G401 (cell line): ENCODE results near the gene SLC4A1AP. TPM values are rescaled to one million over a fixed set of nuclear protein-coding genes. Genes with fewer than 3 reads are reported as not detected.
"Not testable (repeated sequence)": the region's sequence is repeated elsewhere in the genome, so short reads cannot be mapped to it uniquely, and the experiment has no call there.

Source experiments
- DNase-seq: peaks from one replicate; pipeline ENCODE4 v3.0.0-alpha.2; 2015; ENCODE audit warnings: low spot score
- in situ Hi-C: cut with HindIII; loops from 2 replicates; pipeline ENCODE4 v1.10.0; 2016; ENCODE audit warnings: low sequenced_read_pairs, mixed read lengths
- total RNA-seq: library from RNA; depleted of rRNA; stranded (reverse); fragments of >200 nt; shearing (Covaris generic); gene quantifications from 2 replicates; pipeline ENCODE4 v1.2.3, GENCODE V29; 2014

The SLC4A1AP gene
- total RNA-seq, 1 experiment from 2014 or later: 41.5 TPM

DNA sequence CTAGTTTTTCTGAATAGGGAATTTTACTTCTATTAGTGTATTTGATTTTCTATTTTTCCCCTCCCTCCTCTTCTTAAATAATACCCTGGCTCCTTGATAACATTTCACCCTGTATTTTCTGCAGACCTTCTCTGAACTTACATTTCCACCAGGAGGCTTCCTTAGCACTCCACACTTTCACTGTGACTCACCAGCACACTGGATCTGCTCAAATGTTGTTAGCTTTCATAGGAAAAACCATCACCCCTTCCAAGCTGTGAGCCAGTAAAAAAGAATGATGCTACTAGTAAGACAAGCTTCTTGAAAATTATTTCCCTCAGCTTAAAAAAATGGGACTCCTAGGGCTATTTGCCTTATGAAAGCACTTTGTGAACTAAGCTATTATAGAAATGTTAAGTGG, 16.4 kb upstream of the SLC4A1AP start:
- no peak for DNase-seq
- in situ Hi-C loops: no loop called here

DNA sequence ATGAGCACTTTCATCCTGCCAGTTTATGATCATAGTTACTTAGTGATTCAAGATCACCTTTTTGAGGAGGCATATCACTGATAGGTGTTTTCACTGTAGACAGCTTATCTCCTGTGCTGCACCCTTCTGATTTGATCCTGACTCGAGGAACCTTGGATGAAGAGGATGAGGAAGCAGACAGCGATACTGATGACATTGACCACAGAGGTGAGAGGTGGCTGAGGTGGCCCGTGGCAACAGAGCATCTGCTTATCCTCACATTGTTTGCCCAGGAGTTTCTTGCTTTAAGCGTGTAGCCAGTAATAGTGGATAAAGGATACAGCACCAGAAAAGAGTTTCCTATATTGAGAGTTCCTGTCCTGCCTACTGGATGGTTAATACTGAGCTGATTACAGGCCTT, 16.0 kb upstream of the SLC4A1AP start:
- in situ Hi-C loops: no loop called here

DNA sequence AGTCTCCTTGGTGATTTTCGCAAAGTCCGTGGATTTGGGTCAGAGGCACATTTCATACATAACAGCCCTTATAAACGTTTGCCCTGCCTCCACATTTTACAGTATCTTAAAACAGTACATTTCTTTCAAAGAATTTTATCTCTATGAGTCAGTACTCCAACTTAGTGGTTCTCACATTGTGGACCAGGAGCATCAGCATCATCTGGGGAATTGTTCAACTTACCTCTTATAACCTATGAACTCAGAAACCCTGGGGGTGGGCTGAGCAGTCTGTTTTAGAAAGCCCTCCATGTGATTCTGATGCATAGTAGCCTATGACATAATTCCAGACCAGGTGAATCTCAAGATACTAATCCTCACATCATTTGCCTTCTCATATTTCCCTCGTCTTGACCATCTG, 12.6 kb upstream of the SLC4A1AP start:
- no peak for DNase-seq
- in situ Hi-C loops: no loop called here

More for the DNA sequence above, 16.0 kb upstream of the SLC4A1AP start:
- DNase-seq: no peak

DNA sequence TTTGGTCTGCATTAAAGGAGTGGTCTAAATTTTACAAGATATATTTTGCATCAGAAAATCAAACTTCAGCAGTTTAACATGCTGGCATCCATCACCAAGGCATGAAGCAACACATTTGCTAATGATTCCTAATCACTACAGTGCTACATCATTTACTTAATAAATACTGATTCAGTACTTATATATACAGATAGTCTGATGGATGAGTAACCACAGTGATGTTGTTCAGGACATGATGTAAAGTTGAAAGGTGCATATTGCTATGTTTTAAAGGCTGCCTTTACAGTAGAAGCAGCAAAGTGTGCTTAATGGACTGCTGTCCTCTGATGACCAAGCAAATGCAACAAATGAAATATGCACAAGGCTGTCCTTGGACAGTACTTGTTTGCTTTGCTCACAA, 11.3 kb upstream of the SLC4A1AP start:
- in situ Hi-C loops: no loop called here

DNA sequence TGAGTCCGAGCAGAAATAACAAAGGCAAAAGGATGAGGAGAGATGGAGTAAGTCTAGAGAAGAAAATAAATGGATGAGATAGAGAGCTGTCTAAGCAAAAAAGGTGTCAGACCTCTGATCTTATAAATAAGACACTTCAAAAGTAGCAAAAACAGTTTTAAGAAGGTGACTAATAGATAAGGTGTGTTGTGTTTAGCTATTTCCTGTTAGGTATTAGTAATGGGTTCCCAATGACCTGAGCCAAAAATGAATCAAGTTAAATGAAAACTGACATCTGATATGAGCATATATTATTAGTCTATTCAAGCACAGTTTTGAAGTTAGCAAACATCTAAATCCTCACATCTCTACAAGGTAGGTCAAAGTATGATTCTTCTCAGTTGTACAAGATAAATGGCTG, 10.9 kb upstream of the SLC4A1AP start:
- no peak for DNase-seq
- in situ Hi-C loops: no loop called here

More for the DNA sequence above, 11.3 kb upstream of the SLC4A1AP start:
- no peak for DNase-seq

DNA sequence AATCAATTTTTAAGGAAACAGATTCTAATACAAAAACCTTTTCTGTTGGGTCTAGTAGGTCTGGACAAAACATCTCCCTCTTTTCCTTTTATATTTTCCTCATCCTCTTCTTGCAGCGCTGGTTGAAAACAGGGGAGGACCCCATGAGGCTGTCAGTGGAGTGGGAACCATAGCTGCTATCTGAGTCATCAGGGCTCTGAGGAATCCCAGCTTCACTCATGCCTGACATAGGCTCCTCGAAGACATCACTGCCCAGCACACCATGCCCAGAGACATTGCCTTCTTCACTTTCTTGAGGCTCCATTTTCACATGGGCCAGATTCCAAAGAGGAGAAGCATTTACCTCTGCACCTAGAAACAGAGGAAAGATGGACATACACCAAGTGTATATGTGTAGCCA, 10.3 kb upstream of the SLC4A1AP start:
- in situ Hi-C loops: no loop called here
- DNase-seq: no peak

DNA sequence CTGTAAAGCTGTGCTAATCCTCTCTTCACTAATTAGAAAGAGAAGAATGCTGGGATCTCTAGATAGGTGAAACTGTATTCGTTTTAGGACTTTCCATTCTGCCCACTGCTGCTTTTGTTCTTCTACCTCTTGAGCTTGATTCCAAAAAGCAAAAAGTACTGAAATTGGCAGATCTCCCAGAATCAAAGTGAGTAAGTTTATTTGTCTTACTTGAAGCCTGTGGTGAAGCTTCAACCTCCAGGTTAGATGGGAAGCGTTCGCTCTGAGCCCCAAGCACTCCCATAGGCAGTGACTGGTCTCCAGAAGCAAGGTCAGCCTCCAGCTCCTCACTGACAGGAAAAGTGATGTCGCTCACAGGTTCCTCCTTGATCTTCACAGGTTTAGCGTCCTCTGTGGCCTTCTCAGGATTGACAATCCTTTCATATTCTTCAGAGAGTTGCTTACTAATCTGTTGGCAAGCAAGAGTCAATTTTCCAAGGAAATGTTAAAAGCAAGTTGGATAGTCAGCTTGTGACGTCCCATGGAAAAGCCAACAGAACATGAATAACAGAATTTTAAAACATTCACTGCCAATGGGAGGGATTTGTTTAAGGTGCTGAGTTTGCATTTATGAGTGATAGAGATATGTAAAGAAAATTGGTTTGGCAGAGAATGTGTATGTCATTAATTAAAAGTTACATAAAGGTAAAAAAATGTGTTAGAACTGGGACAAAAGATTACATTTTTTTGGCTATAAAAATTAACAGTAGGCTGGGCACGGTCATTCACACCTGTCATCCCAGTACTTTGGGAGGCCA, 8.3 kb upstream of the SLC4A1AP start:
- DNase-seq: no peak
- in situ Hi-C loops: no loop called here

DNA sequence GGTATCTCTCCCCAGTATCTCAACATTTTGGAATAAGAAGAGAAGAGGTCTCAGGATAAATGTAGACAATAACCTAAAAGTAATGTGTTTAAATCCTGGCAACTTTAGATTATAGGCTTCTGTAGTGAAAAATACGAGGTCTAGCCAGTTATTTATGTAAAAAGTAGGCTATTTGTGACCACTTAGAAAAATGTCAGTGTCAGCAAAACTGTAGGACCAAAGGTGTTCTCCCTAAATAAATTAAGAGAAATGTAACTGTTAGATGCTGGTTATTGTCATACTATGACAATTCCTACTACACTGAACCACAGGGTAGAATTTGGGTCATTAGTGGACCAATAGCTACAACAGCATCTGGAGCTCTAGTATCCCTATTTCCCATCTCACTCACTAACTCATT, 2.3 kb upstream of the SLC4A1AP start:
- no peak for DNase-seq
- in situ Hi-C loops: no loop called here

DNA sequence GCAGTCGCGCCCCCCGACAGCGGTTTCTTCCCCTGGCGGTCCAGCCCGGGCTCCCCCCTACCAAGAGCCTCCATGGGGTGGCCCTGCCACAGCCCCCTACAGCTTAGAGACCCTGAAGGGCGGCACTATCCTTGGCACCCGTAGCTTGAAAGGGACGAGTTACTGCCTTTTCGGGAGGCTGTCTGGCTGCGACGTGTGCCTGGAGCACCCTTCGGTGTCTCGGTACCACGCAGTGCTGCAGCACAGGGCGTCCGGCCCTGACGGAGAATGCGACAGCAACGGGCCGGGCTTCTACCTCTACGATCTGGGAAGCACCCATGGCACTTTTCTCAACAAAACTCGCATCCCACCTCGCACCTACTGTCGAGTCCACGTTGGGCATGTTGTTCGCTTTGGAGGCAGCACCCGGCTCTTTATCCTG, 475 bp downstream of the SLC4A1AP start:
- no peak for DNase-seq
- in situ Hi-C loops: no loop called here

DNA sequence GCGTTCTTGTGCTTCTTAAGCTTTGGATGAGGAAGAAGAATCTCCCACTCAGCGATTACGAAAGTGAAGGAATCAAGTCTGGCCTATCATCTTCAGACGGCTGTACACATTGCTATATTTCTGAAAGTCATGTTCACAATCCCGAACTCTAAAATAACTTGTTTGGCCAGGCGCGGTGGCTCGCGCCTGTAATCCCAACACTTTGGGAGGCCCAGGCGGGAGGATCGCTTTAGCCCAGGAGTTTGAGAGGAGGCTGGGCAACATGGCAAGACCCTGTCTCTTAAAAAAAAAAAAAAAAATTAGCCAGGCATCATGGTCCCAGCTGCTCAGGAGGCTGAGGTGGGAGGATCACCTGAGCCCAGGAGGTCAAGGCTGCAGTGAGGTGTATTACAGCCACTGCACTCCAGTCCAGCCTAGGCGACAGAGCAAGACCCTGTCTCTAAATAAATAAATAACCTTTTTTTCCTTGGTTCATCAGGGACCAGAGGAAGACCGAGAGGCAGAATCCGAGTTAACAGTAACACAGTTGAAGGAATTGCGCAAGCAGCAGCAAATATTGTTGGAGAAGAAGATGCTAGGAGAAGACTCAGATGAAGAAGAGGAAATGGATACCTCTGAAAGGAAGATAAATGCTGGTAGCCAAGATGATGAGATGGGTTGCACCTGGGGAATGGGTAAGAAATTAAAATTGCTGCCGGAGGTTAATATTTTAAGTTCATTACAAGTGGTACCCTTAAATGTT, 1.1 kb downstream of the SLC4A1AP start:
- DNase-seq: no peak
- in situ Hi-C loops: no loop called here

DNA sequence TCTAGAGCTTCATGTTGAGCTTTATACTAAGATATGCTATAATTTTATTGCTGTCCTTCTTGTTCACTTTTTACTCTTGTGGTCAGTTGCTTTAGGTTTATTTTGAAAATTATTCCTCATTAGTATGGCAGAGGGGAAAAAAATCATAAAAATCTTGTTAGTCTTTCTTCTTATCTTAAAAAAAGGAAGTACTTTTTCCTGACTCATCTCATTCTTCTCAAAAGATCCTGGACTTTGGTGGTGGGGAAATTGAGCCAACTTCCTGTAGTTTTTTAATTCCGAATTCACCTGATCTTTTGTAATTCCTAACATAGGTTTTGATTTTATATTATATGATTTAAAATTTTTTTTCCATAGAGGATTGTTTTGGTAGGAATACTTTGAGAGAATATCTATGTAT, 3.8 kb downstream of the SLC4A1AP start:
- in situ Hi-C loops: no loop called here
- no peak for DNase-seq

DNA sequence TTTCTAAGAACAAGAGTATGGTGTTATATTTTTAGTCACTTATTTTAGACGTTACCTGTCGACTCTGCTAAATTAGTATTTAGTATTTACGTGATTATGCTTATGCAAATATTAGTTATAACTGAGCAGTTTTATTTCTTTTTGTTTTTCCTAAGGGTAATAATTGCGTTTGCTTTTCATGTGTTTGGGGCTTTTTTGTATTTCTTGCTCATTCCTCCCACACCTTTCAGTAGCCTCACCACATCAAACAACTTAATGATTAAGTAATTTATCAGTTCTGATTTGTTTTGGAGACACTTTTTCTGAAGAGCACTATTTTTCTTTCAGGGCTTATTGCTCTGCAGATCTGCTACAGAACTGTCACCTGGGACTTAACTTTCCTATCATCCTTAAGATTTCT, 7.5 kb downstream of the SLC4A1AP start:
- DNase-seq: no peak
- in situ Hi-C loops: no loop called here

DNA sequence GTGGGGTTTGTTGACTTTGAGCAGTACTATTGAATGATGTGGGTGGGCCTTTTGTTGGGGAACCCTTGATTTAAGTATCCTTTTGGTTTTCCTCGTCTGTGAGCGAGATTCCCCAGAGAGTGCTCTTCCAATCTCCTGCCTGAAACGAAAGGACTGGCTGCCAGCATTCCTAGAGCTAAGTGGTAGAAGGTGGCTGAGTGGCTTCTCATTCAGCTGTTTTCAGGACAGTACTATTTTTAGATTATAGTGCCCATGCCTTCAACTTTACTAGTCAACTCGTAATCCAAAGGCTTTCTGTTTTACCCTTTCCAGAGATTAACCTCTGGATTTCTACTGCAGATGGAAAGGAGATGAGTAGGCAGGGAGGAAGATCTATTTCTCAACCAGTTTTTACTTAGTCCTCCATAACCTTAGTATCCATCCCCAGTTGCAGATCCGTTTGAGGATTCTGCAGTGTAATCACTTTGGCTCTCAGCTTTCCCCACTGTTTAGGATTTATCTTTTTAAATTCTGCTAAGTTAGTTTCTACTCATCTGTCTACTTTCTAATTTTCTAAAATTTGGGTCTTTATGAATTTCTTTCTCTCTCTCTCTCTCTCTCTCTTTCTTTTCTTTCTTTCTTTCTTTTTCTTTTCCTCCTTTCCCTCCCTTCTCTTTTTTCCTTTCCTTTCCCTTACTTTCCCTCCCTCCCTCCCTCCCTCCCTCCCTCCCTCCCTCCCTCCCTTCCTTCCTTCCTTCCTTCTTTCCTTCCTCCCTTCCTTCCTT, 9.2 kb downstream of the SLC4A1AP start:
- in situ Hi-C loops: no loop called here
- no peak for DNase-seq

DNA sequence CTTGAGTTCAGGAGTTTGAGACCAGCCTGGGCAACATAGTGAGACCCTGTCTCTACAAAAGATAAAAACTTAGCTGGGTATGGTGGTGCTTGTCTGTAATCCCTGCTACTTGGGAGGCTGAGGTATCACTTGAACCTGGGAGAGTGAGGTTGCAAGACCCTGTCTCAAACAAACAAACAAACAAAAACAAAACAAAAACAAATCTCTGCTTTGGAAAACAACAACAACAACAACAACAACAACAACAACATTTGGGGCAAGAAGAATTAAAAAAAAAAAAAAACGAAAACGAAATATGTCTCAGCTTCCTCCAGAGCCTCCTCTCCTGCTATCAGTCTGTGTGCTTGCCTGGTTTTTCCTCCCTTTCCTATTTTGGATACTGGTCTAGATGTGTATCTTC, 16.9 kb downstream of the SLC4A1AP start:
- DNase-seq: no peak
- in situ Hi-C loops: no loop called here

DNA sequence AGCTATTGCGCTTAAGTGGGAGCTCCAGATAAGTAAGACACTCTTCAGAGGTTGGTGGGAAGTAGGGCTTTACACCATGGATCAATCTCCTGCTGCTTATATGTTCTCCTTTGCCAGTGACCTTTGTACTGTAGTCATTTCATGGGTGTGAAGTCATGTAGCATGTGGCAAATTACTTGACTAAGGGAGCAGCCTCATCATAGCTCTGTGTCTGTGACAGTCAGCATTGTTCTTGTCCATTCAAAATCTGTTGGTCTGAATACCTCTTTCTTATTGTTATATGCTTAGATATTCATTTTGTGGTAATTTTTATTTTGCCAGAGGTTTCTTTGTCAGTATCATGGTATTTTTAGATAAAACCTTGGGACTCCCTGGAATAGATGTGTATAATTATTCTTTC, 18.2 kb downstream of the SLC4A1AP start:
- in situ Hi-C loops: no loop called here

DNA sequence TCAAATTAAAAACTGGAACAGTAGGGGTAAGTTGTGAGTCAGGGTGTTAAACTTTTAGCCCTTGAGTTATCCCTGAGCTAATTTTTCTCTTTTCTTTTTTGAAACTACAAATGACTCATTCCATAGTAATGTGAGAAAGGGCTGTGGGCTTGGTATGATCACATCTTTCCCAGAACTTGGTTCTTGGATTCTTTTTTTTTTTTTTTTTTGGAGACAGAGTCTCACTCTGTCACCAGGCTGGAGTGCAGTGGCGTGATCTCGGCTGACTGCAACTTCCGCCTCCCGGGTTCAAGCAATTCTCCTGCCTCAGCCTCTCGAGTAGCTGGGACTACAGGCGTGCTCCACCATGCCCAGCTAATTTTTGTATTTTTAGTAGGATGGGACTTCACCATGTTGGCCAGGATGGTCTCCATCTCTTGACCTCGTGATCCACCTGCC, 18.7 kb downstream of the SLC4A1AP start:
- DNase-seq, in situ Hi-C loops: not testable (repeated sequence)

More for the DNA sequence above, 18.2 kb downstream of the SLC4A1AP start:
- no peak for DNase-seq

DNA sequence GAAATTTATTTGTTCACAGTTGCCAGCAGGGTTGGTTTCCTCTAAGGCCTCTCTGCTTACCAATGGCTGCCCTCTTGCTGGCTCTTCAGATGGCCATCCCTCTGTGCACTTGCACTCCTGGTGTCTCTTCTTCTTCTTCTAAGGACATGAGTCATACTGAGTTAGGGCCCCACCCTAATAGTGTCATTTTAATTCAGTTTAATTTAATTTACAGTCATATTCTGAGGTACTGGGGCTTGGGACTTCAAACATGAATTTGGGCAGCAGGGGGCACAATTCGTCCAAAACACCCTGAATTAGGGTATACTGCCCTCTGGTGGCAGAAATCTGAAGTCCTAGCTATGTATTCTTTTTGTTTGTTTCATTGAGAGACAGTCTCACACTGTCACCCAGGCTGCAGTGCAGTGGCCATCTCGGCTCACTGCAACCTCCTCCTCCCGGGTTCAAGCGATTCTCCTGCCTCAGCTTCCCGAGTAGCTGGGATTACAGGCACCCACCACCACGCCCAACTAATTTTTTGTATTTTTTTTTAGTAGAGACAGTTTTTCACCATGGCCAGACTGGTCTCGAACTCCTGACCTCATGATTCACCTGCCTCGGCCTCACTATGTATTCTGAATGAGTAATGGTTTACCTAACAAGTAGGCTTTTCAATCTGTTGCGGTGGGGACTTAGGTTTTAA, 19.8 kb downstream of the SLC4A1AP start:
- DNase-seq: peak; percentile 78
- in situ Hi-C loops: no loop called here

DNA sequence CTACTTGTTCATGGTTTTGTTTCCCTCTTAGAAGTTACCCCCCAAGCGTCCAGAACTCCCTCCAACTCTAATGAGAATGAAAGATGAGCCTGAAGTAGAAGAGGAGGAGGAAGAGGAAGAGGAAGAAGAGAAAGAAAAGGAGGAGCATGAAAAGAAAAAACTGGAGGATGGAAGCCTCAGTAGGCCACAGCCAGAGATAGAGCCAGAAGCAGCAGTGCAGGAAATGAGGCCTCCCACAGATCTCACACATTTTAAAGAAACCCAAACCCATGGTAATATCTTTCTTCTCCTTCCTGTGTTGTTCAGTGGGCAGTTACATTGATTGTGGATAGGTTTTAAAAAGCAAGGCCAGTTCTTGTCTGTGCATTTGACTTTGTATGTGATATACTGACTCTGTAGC, 21.3 kb downstream of the SLC4A1AP start:
- in situ Hi-C loops: not testable (repeated sequence)

DNA sequence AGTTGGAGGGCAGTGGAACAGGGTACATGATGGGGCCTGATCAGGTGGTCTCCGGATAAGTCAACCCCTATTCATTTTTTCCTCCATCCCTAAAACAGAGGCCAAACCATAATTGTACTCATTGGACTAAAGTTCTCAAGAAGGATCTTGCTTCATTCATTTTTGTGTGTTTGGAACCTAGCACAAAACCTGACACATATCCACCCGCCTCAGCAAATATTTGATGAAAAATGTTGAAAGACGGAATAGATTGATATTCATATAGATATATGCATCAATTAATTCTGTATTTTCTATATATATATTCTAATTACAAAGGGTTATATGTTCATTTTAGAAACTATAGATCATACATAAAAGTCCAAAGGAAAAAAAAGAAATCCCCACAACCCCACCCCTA, 21.9 kb downstream of the SLC4A1AP start:
- in situ Hi-C loops: no loop called here
- no peak for DNase-seq

More for the DNA sequence above, 21.3 kb downstream of the SLC4A1AP start:
- DNase-seq: not testable (repeated sequence)
